OCI-LY1 (cell line): ENCODE results near the gene NT5M.

Experiments
- H2AFZ ChIP-seq: fragments of 200-600 bp; sonication (generic), shearing (Covaris generic); 2 replicates; pipeline ENCODE4 v1.6.0; 2014; ENCODE audit warnings: antibody characterized with exemption, mild to moderate bottlenecking, low read length
- H3F3A ChIP-seq: fragments of 200-600 bp; sonication (generic), shearing (Covaris generic); 2 replicates; pipeline ENCODE4 v1.6.0; 2014; ENCODE audit warnings: mild to moderate bottlenecking, antibody characterized with exemption, low read length, moderate library complexity; ENCODE audit not compliant: insufficient read depth
- H3K27ac ChIP-seq: fragments of 200-600 bp; sonication (generic); 2 replicates; pipeline ENCODE4 v1.5.1; 2014; ENCODE audit warnings: low read length, mixed run types, mild to moderate bottlenecking, low read depth; ENCODE audit not compliant: poor library complexity, severe bottlenecking
- H3K27me3 ChIP-seq: fragments of 200-600 bp; sonication (generic); 2 replicates; pipeline ENCODE4 v1.6.0; 2014; ENCODE audit warnings: antibody characterized with exemption, mild to moderate bottlenecking, low read length, moderate library complexity; ENCODE audit not compliant: insufficient read depth
- H3K36me3 ChIP-seq: fragments of 200-600 bp; sonication (generic); 2 replicates; pipeline ENCODE4 v1.6.1; 2014; ENCODE audit warnings: mild to moderate bottlenecking, antibody characterized with exemption, low read length, moderate library complexity, mixed read lengths; ENCODE audit not compliant: insufficient read depth
- H3K4me1 ChIP-seq: fragments of 200-600 bp; sonication (generic); 2 replicates; pipeline ENCODE4 v1.5.1; 2014; ENCODE audit warnings: mild to moderate bottlenecking, low read length, moderate library complexity; ENCODE audit not compliant: insufficient read depth, severe bottlenecking
- H3K4me2 ChIP-seq: fragments of 200-600 bp; sonication (generic), shearing (Covaris generic); 2 replicates; pipeline ENCODE4 v1.6.1; 2014; ENCODE audit warnings: low read length
- H3K4me3 ChIP-seq: fragments of 200-600 bp; sonication (generic); 2 replicates; pipeline ENCODE4 v1.5.1; 2014; ENCODE audit warnings: low read length, low read depth, mild to moderate bottlenecking, mixed read lengths; ENCODE audit not compliant: poor library complexity, severe bottlenecking
- H3K79me2 ChIP-seq: fragments of 200-600 bp; shearing (Covaris generic); 2 replicates; pipeline ENCODE4 v1.6.1; 2016; ENCODE audit warnings: mixed run types, low read length, mixed read lengths; ENCODE audit not compliant: insufficient read depth
- H3K9ac ChIP-seq: fragments of 200-600 bp; sonication (generic), shearing (Covaris generic); 2 replicates; pipeline ENCODE4 v1.6.1; 2014; ENCODE audit warnings: mild to moderate bottlenecking, low read length, mixed read lengths
- H3K9me2 ChIP-seq: fragments of 200-600 bp; sonication (generic), shearing (Covaris generic); 2 replicates; pipeline ENCODE4 v1.6.1; 2014; ENCODE audit warnings: low read depth, mild to moderate bottlenecking, low read length, mixed read lengths
- H3K9me3 ChIP-seq: fragments of 200-600 bp; shearing (Covaris generic); 2 replicates; pipeline ENCODE4 v1.6.1; 2014; ENCODE audit warnings: low read length, mixed read lengths
- H4K20me1 ChIP-seq: fragments of 200-600 bp; sonication (generic), shearing (Covaris generic); 2 replicates; pipeline ENCODE4 v1.6.0; 2016; ENCODE audit warnings: mild to moderate bottlenecking, low read length; ENCODE audit not compliant: insufficient read depth
- EZH2 ChIP-seq: fragments of 200-600 bp; sonication (generic), shearing (Covaris generic); IDR thresholded peaks from 2 replicates; pipeline ENCODE4 v1.8.0; 2017; ENCODE audit warnings: borderline replicate concordance, mixed run types, mild to moderate bottlenecking, antibody characterized with exemption, low read length, moderate library complexity, mixed read lengths
- TF ChIP-seq, protein P1 (sequence below): fragments of 200-600 bp; sonication (generic), shearing (Covaris generic); IDR thresholded peaks from 2 replicates; pipeline ENCODE4 v1.5.1; 2017; ENCODE audit warnings: mild to moderate bottlenecking, antibody characterized with exemption, low read length, moderate library complexity, mixed read lengths

NT5M gene

DNA sequence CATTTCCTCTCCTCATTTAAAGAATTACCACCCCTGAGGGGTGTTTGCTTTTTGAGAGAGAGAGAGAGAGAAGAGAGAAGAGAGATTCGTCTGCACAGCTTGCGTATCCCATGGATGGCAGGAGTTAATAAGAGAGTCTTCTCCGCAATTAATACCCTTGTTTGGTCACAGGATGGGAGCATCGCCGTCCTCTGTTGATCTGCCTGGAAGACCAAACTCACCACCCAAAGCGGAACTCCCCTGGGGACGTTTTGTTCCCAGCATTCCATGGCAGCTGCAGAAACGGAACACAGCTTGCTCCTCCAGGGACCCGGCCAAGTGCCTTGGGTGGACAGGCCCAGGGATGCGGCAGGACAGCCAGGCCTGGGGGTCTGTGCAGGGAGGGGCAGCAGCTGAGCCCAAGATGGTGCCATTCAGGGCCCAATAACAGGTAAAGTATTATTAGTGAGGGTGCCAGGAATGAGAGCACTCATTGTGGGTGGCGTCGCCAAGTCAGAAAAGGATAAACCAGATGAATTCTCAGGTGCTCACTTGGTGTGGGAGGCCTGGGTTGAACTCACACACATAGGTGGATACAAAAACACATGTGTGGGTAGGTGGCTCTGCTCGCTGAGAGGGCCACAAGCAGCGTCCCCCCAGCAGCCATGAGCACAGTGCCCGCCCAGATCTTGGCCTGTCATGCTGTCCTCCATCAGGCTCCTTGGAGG lies 83.1 kb downstream of the NT5M start:
- no peak overlapping the region for H3K4me2 ChIP-seq
- H3K36me3 ChIP-seq = no peaks in the 10 kb centered on the region
- no peaks in the 10 kb centered on the region for H3K9me3 ChIP-seq
- peaks cover 8% of the 10 kb centered on the region; the same call in 1 of the 2 replicates for H3K27me3 ChIP-seq
- H3K27ac ChIP-seq = no peak overlapping the region
- TF ChIP-seq, protein P1, sequence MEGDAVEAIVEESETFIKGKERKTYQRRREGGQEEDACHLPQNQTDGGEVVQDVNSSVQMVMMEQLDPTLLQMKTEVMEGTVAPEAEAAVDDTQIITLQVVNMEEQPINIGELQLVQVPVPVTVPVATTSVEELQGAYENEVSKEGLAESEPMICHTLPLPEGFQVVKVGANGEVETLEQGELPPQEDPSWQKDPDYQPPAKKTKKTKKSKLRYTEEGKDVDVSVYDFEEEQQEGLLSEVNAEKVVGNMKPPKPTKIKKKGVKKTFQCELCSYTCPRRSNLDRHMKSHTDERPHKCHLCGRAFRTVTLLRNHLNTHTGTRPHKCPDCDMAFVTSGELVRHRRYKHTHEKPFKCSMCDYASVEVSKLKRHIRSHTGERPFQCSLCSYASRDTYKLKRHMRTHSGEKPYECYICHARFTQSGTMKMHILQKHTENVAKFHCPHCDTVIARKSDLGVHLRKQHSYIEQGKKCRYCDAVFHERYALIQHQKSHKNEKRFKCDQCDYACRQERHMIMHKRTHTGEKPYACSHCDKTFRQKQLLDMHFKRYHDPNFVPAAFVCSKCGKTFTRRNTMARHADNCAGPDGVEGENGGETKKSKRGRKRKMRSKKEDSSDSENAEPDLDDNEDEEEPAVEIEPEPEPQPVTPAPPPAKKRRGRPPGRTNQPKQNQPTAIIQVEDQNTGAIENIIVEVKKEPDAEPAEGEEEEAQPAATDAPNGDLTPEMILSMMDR = no peak
- TF ChIP-seq EZH2 = no peak
- H3F3A ChIP-seq = no peaks in the 10 kb centered on the region
- H2AFZ ChIP-seq = no peak overlapping the region
- H3K9me2 ChIP-seq = no peaks in the 10 kb centered on the region
- H3K4me1 ChIP-seq = no peaks in the 10 kb centered on the region
- no peak overlapping the region for H3K9ac ChIP-seq
- no peaks in the 10 kb centered on the region for H4K20me1 ChIP-seq
- H3K4me3 ChIP-seq = no peak overlapping the region
- H3K79me2 ChIP-seq = no peaks in the 10 kb centered on the region

DNA sequence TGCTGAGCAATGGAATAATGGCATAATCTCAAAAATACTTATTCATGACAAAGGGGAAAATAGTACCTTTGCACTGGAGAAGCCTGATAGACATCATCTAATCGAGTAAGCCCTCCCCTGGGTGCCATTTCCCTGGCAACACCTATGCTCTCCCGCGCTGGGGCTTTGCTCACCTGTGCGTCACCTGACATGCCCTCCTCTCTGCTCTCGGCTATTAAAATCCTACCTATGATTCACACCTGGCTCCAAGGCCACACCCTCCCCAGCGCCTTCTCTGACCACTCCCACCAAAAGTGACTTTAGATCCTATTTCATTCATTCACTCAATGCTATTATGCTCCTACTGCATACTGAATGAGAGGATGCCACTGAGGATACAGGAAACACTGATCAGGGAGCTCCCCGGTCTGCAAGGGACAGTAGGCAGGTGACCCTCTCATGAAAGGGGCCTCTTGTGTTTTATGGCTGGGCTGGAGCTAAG lies 83.9 kb downstream of the NT5M start:
- Histone ChIP-seq H3K4me1 (no peaks in the 10 kb centered on the region), H3K36me3 (no peaks in the 10 kb centered on the region), H3K27me3 (peaks cover 8% of the 10 kb centered on the region; the same call in 1 of the 2 replicates), H4K20me1 (no peaks in the 10 kb centered on the region), H3F3A (no peaks in the 10 kb centered on the region), H3K9ac (no peak overlapping the region), H3K9me2 (no peaks in the 10 kb centered on the region), H3K4me2 (no peak overlapping the region), H2AFZ (no peak overlapping the region), H3K9me3 (no peaks in the 10 kb centered on the region), H3K27ac (no peak overlapping the region), H3K4me3 (no peak overlapping the region), H3K79me2 (no peaks in the 10 kb centered on the region)
- TF ChIP-seq EZH2 = no peak
- TF ChIP-seq, protein P1 = no peak

DNA sequence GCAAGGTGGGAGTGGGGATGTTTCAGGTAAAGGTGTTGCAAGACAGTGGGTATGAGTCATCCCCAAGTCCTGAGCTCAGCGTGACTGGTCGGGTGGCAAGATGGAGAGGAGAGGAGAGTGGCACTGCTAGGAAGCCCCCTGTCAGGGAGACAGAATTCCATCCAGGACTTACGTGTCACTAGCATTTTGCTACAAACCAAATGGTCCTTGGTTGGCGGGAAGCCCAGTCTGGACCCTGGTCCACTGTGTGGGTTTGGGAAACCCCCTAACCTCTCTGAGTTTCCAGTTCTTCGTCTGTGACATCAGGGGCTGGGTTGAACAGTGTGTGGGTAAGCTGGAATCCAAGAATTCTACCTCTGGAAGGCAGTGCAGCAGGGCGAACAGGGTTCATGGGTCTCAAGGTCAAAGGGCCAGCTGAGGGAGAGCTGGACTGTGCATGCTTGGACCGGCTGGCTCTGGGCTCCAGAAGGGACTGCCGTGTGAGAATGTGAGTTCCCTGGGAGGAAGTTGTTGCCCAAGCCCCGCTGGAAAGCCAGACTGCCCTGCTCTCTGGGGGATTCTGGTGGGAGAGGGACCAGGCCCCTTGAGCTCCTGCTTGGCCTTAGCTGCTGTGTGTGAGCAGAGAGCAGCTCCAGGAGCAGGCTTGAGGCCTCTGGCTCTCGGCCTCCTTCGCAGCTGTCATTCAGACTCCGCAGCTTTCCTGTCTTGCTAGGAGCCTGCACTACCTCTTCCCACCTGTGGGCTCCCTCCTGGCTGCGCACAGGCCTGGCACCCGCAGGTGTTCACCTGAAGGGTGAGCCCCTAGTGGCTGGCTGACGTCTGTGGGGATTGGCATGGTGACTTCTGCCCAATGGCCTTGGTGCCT lies 84.6 kb downstream of the NT5M start:
- Histone ChIP-seq H3K4me1 (no peaks in the 10 kb centered on the region), H3K36me3 (no peaks in the 10 kb centered on the region), H3K4me2 (no peak overlapping the region), H3K79me2 (no peaks in the 10 kb centered on the region), H3K27me3 (peaks cover 8% of the 10 kb centered on the region; the same call in 1 of the 2 replicates), H3K9me3 (no peaks in the 10 kb centered on the region), H2AFZ (no peak overlapping the region), H3F3A (no peaks in the 10 kb centered on the region), H3K27ac (no peak overlapping the region), H3K4me3 (no peak overlapping the region), H4K20me1 (no peaks in the 10 kb centered on the region), H3K9me2 (no peaks in the 10 kb centered on the region), H3K9ac (no peak overlapping the region)
- TF ChIP-seq, protein P1 = peak; percentile 76
- no peak for TF ChIP-seq EZH2
